Heart left ventricle (tissue), 16 donors: ENCODE results near the gene SIX1. TPM values are rescaled to one million over a fixed set of nuclear protein-coding genes. Genes with fewer than 3 reads are reported as not detected.

Experiments
- ATAC-seq, 4 donors: fragments of 200-7000 bp; cut with Tn5 transposase; one replicate each; pipeline ENCODE4 v1.9.1; 2020 to 2022; ENCODE audit warnings: moderate library complexity in 4 of 4, mild to moderate bottlenecking in 3 of 4, moderate number of reproducible peaks in 1 of 4
- DNase-seq, 5 donors: peaks; one replicate each; pipeline ENCODE4 v3.0.0-alpha.2; 2020
- H3K27ac ChIP-seq, 12 donors: fragments of 200-600 bp; sonication (generic) in 4 of 12; one replicate each; pipeline versions ENCODE4 v1.5.0 to v1.8.0; 2016 to 2022; ENCODE audit warnings: mild to moderate bottlenecking in 2 of 12
- H3K27me3 ChIP-seq, 9 donors: fragments of 200-600 bp; sonication (generic) in 2 of 9; one replicate each; pipeline versions ENCODE4 v1.5.1 to v1.8.0; 2016 to 2022; ENCODE audit warnings: mild to moderate bottlenecking in 3 of 9
- H3K36me3 ChIP-seq, 9 donors: fragments of 200-600 bp; sonication (generic) in 2 of 9; one replicate each; pipeline versions ENCODE4 v1.5.0 to v1.8.0; 2018 to 2022; ENCODE audit warnings: mild to moderate bottlenecking in 2 of 9
- H3K4me1 ChIP-seq, 12 donors: fragments of 200-600 bp; sonication (generic) in 4 of 12; one replicate each; pipeline versions ENCODE4 v1.5.0 to v1.8.0; 2016 to 2022; ENCODE audit warnings: mild to moderate bottlenecking in 3 of 12
- H3K4me3 ChIP-seq, 12 donors: fragments of 200-600 bp; sonication (generic) in 4 of 12; one replicate each; pipeline versions ENCODE4 v1.5.0 to v1.8.0; 2017 to 2022; ENCODE audit warnings: mild to moderate bottlenecking in 9 of 12, moderate library complexity in 4 of 12
- H3K9me3 ChIP-seq, 12 donors: fragments of 200-600 bp; sonication (generic) in 4 of 12; one replicate each; pipeline versions ENCODE4 v1.5.0 to v1.8.0; 2016 to 2022; ENCODE audit warnings: mild to moderate bottlenecking in 1 of 12
- CTCF ChIP-seq, 12 donors: fragments of 200-600 bp; sonication (generic) in 4 of 12; IDR thresholded peaks; one replicate each; pipeline versions ENCODE4 v1.5.0 to v1.8.0; 2018 to 2022; ENCODE audit warnings: antibody characterized with exemption in 12 of 12, mild to moderate bottlenecking in 5 of 12
- POLR2A ChIP-seq, 2 donors: fragments of 450-650 bp; IDR thresholded peaks; one replicate each; pipeline ENCODE4 v1.6.1; 2017; ENCODE audit warnings: antibody characterized with exemption in 2 of 2, mild to moderate bottlenecking in 2 of 2, moderate library complexity in 2 of 2
- WGBS, 4 donors: extraction: QIAGEN DNeasy Blood & Tissue Kit in 2 of 4; methylation state at CpG; one replicate each; pipeline versions ENCODE4 v1.1.5 to v1.1.7; 2013 to 2018; 5-methylcytosine and 5-hydroxymethylcytosine counted together
- intact Hi-C, 10 donors: fragments of 100-400 bp; cut with DNase I; formaldehyde crosslinking; loops; one replicate each; pipeline versions ENCODE4 v1.11.1 to v1.14.2; 2022
- polyA plus RNA-seq, 2 donors: library from polyadenylated mRNA; stranded (reverse); fragments of 200-250 nt; gene quantifications; one replicate each; pipeline ENCODE4 v1.2.3, GENCODE V29; 2013
- total RNA-seq, 9 donors: library from RNA; depleted of rRNA in 2 of 9; stranded (reverse); fragments of >200 nt in 2 of 9; fragmentation: NEBNext Ultra II Directional in 3 of 9; extraction: Animal tissue kit (Norgen Biotek cat#: 25700) in 3 of 9; gene quantifications; one replicate each; pipeline versions ENCODE4 v1.1.0 to v1.2.4, GENCODE V29; 2016 to 2023
- donor health status: ischemic (EF 13 %, LVEDD 7.1; RV severe dilation, severe dysfunction).
- donor health status: healthy with polysubstance abuse.
- donor health status: DM: no; HTN: yes; CAD: no.
- donor health status: DM: no; HTN: no; CAD: no.
- donor health status: ischemic (EF 25% LVEDD 6.9; RV normal size, moderate dysfunction).
- donor health status: ischemic (EF 25% LVEDD 5.7; RV mildly dilated, moderate dysfunction).
- donor health status: healthy.
- donor health status: DM: yes; HTN: yes; CAD: no.
- donor health status: ischemic (EF 35%, LVEDD 5.7; RV mildly dilated, moderate dysfunction).
- donor health status: nonischemic (EF 11% LVEDD 7.7; RV severe dilation, severe dysfunction).
- donor health status: DM: yes; HTN: yes; CAD: no.
- donor health status: PGD.
- donor health status: ischemic (EF 29% LVEDD 5.4; RV normal size, mild dysfunction).
- donor health status: nonischemic (EF 23%, LVEDD 6.1; RV moderate dilation, normal function).

SIX1 gene
- total and polyA plus RNA-seq, 11 donors = 0.19 to 0.27 (median 0.25) TPM; not detected in 8

- Histone ChIP-seq H3K4me3 (peak overlapping the region; percentile 50 to 73 (median 62)), H3K27me3 (peaks cover 35 to 100% (median 90%) of the 10 kb centered on the region in 9 donors), H3K4me1 (peaks cover 2 to 40% (median 19%) of the 10 kb centered on the region in 12 donors), H3K36me3 (no peaks in the 10 kb centered on the region), H3K9me3 (no peaks in the 10 kb centered on the region), H3K27ac (no peak overlapping the region)
- DNase-seq (no peak), ATAC-seq (peak in 2 of 4 donors; percentile 24 to 40)
- intact Hi-C loops = loop anchor here in 5 of 10 donors (2.0 to 10.0 kb wide), 3 partner anchors 325 to 367 kb away; partner anchors contain the start of genes SLC38A6 (in 1 of the 5) and TRMT5 (in 1 of the 5)
- 1 to 2% (median 1%) methylated on average over 47 of the region's 47 CpGs for WGBS, 4 donors
- TF ChIP-seq POLR2A (IDR thresholded peaks at IDR 0.05) (no peak), CTCF (IDR thresholded peaks at IDR 0.05) (no peak)
These were observed 8.4 kb upstream of the SIX1 start for GRCh38 chr14:60657456-60658210.

- peak overlapping the region; percentile 50 to 73 (median 62) for H3K4me3 ChIP-seq
- no peak overlapping the region for H3K27ac ChIP-seq
- DNase-seq (peak in 2 of 5 donors; percentile 49 to 63), ATAC-seq (peak in 3 of 4 donors; percentile 73 to 85 (median 81))
- H3K9me3 ChIP-seq = no peaks in the 10 kb centered on the region
- peaks cover 43 to 100% (median 96%) of the 10 kb centered on the region in 9 donors for H3K27me3 ChIP-seq
- H3K36me3 ChIP-seq = no peaks in the 10 kb centered on the region
- 1 to 3% (median 2%) methylated on average over 44 to 75 of the region's 75 CpGs for WGBS, 4 donors
- peaks cover 2 to 46% (median 23%) of the 10 kb centered on the region in 12 donors for H3K4me1 ChIP-seq
- intact Hi-C loops = loop anchor here in 5 of 10 donors (2.0 to 10.0 kb wide), 3 partner anchors 325 to 368 kb away; partner anchors contain the start of genes SLC38A6 (in 1 of the 5) and TRMT5 (in 1 of the 5)
- TF ChIP-seq CTCF (IDR thresholded peaks at IDR 0.05) = peak in 10 of 12 donors; percentile 14 to 62 (median 38)
- no peak for TF ChIP-seq POLR2A (IDR thresholded peaks at IDR 0.05)
These were observed 7.6 kb upstream of the SIX1 start for GRCh38 chr14:60656686-60657455.

- no peak overlapping the region for H3K27ac ChIP-seq
- H3K9me3 ChIP-seq = no peaks in the 10 kb centered on the region
- ATAC-seq (peak in 1 of 4 donors; percentile 10), DNase-seq (no peak)
- TF ChIP-seq POLR2A (IDR thresholded peaks at IDR 0.05) = no peak
- TF ChIP-seq CTCF (IDR thresholded peaks at IDR 0.05) = no peak
- peaks cover 2 to 48% (median 23%) of the 10 kb centered on the region in 12 donors for H3K4me1 ChIP-seq
- H3K36me3 ChIP-seq = no peaks in the 10 kb centered on the region
- peak overlapping the region in 11 of 12 donors; percentile 50 to 73 (median 64) for H3K4me3 ChIP-seq
- intact Hi-C loops = loop anchor here in 5 of 10 donors (2.0 to 10.0 kb wide), 3 partner anchors 326 to 369 kb away; partner anchors contain the start of genes SLC38A6 (in 1 of the 5) and TRMT5 (in 1 of the 5)
- H3K27me3 ChIP-seq = peaks cover 51 to 100% (median 98%) of the 10 kb centered on the region in 9 donors
- 9 to 28% (median 14%) methylated on average over 35 to 36 of the region's 36 CpGs for WGBS, 4 donors
These were observed 6.8 kb upstream of the SIX1 start for GRCh38 chr14:60655898-60656685.
